HL-60 (cell line): ENCODE data around the gene LIG1.

Experiments
- CTCF ChIP-seq: IDR thresholded peaks from one replicate; pipeline ENCODE4 v1.5.1; 2011; ENCODE audit warnings: low read length, control low read depth, inconsistent platforms; ENCODE audit not compliant: insufficient read depth
- GABPA ChIP-seq: IDR thresholded peaks from 2 replicates; pipeline ENCODE4 v1.6.1; 2012; ENCODE audit warnings: low read depth
- POLR2AphosphoS5 ChIP-seq: IDR thresholded peaks from 2 replicates; pipeline ENCODE4 v1.6.1; 2012; ENCODE audit warnings: low read depth
- SPI1 ChIP-seq: IDR thresholded peaks from 2 replicates; pipeline ENCODE4 v1.6.1; 2012; ENCODE audit warnings: low read depth, mild to moderate bottlenecking, borderline replicate concordance
- TF ChIP-seq, protein P1 (sequence below): IDR thresholded peaks from 2 replicates; pipeline ENCODE4 v1.6.1; 2012; ENCODE audit warnings: low read depth; ENCODE audit not compliant: insufficient replicate concordance

GRCh38 chr19:48090281-48090802, 79.8 kb downstream of the LIG1 start:
- no peak for TF ChIP-seq CTCF
- no peak for TF ChIP-seq POLR2AphosphoS5
- TF ChIP-seq, protein P1, sequence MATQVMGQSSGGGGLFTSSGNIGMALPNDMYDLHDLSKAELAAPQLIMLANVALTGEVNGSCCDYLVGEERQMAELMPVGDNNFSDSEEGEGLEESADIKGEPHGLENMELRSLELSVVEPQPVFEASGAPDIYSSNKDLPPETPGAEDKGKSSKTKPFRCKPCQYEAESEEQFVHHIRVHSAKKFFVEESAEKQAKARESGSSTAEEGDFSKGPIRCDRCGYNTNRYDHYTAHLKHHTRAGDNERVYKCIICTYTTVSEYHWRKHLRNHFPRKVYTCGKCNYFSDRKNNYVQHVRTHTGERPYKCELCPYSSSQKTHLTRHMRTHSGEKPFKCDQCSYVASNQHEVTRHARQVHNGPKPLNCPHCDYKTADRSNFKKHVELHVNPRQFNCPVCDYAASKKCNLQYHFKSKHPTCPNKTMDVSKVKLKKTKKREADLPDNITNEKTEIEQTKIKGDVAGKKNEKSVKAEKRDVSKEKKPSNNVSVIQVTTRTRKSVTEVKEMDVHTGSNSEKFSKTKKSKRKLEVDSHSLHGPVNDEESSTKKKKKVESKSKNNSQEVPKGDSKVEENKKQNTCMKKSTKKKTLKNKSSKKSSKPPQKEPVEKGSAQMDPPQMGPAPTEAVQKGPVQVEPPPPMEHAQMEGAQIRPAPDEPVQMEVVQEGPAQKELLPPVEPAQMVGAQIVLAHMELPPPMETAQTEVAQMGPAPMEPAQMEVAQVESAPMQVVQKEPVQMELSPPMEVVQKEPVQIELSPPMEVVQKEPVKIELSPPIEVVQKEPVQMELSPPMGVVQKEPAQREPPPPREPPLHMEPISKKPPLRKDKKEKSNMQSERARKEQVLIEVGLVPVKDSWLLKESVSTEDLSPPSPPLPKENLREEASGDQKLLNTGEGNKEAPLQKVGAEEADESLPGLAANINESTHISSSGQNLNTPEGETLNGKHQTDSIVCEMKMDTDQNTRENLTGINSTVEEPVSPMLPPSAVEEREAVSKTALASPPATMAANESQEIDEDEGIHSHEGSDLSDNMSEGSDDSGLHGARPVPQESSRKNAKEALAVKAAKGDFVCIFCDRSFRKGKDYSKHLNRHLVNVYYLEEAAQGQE: no peak
- no peak for TF ChIP-seq GABPA
- TF ChIP-seq SPI1: no peak
